H9 (cell line): ENCODE data around the gene PDCD11. TPM values are rescaled to one million over a fixed set of nuclear protein-coding genes. Genes with fewer than 3 reads are reported as not detected.

Experiments
- DNase-seq: peaks from one replicate; pipeline ENCODE4 v3.0.0-alpha.2; 2017
- H2AFZ ChIP-seq: one replicate; pipeline ENCODE4 v1.6.1; 2013; ENCODE audit warnings: mild to moderate bottlenecking, low read length, control low read depth, moderate library complexity
- H2AK5ac ChIP-seq: 2 replicates; pipeline ENCODE4 v1.6.1; 2013; ENCODE audit warnings: low read length, control low read depth, mixed read lengths; ENCODE audit not compliant: insufficient read length
- H2BK120ac ChIP-seq: one replicate; pipeline ENCODE4 v1.6.1; 2013; ENCODE audit warnings: low read depth, mild to moderate bottlenecking, low read length, control low read depth, inconsistent platforms; ENCODE audit not compliant: poor library complexity, severe bottlenecking
- H2BK12ac ChIP-seq: 2 replicates; pipeline ENCODE4 v1.6.1; 2013; ENCODE audit warnings: low read length, control low read depth, mixed read lengths, low read depth; ENCODE audit not compliant: insufficient read length
- H2BK15ac ChIP-seq: 2 replicates; pipeline ENCODE4 v1.6.1; 2013; ENCODE audit warnings: low read depth, low read length, control low read depth
- H2BK20ac ChIP-seq: one replicate; pipeline ENCODE4 v1.6.1; 2013; ENCODE audit warnings: low read depth, mild to moderate bottlenecking, low read length, control low read depth, inconsistent platforms; ENCODE audit not compliant: poor library complexity, severe bottlenecking
- H2BK5ac ChIP-seq: 2 replicates; pipeline ENCODE4 v1.6.1; 2013; ENCODE audit warnings: low read length, control low read depth, mixed read lengths; ENCODE audit not compliant: insufficient read length
- H3K14ac ChIP-seq: 2 replicates; pipeline ENCODE4 v1.6.1; 2013; ENCODE audit warnings: low read length, control low read depth; ENCODE audit not compliant: insufficient read depth
- H3K18ac ChIP-seq: 2 replicates; pipeline ENCODE4 v1.6.1; 2013; ENCODE audit warnings: low read depth, mild to moderate bottlenecking, mixed read lengths, low read length, control low read depth; ENCODE audit not compliant: insufficient read length
- H3K23ac ChIP-seq: 2 replicates; pipeline ENCODE4 v1.6.1; 2013; ENCODE audit warnings: low read length, control low read depth, mixed read lengths, low read depth; ENCODE audit not compliant: insufficient read length
- H3K23me2 ChIP-seq: 2 replicates; pipeline ENCODE4 v1.6.1; 2013; ENCODE audit warnings: low read depth, mild to moderate bottlenecking, mixed read lengths, low read length, control low read depth; ENCODE audit not compliant: insufficient read length, poor library complexity, severe bottlenecking
- H3K27ac ChIP-seq: 2 replicates; pipeline ENCODE4 v1.5.1; 2013; ENCODE audit warnings: low read length, control low read depth, mixed read lengths, low read depth; ENCODE audit not compliant: insufficient read length
- H3K27me3 ChIP-seq: 2 replicates; pipeline ENCODE4 v1.6.1; 2013; ENCODE audit warnings: low read length, control low read depth, inconsistent platforms; ENCODE audit not compliant: insufficient read depth
- H3K4ac ChIP-seq: 2 replicates; pipeline ENCODE4 v1.6.1; 2013; ENCODE audit warnings: low read depth, mild to moderate bottlenecking, control low read depth, inconsistent platforms, low read length, moderate library complexity
- H3K4me1 ChIP-seq: 2 replicates; pipeline ENCODE4 v1.6.1; 2013; ENCODE audit warnings: low read length, control low read depth, inconsistent platforms; ENCODE audit not compliant: insufficient read depth
- H3K4me2 ChIP-seq: 2 replicates; pipeline ENCODE4 v1.6.1; 2013; ENCODE audit warnings: low read length, control low read depth, mixed read lengths; ENCODE audit not compliant: insufficient read length, insufficient read depth
- H3K56ac ChIP-seq: 2 replicates; pipeline ENCODE4 v1.6.1; 2013; ENCODE audit warnings: low read depth, mild to moderate bottlenecking, mixed read lengths, low read length, control low read depth; ENCODE audit not compliant: insufficient read length
- H3K79me1 ChIP-seq: 2 replicates; pipeline ENCODE4 v1.6.1; 2013; ENCODE audit warnings: low read depth, mild to moderate bottlenecking, moderate library complexity, low read length, control low read depth, inconsistent platforms; ENCODE audit not compliant: insufficient read depth, poor library complexity, severe bottlenecking
- H3K79me2 ChIP-seq: 2 replicates; pipeline ENCODE4 v1.6.1; 2013; ENCODE audit warnings: low read length, control low read depth, inconsistent platforms; ENCODE audit not compliant: insufficient read depth
- H3K9ac ChIP-seq: 2 replicates; pipeline ENCODE4 v1.6.1; 2013; ENCODE audit warnings: low read length, control low read depth, mixed read lengths; ENCODE audit not compliant: insufficient read length; ENCODE audit errors: extremely low read depth
- H3K9me3 ChIP-seq: one replicate; pipeline ENCODE4 v1.6.1; 2013; ENCODE audit warnings: low read depth, low read length, inconsistent platforms; ENCODE audit not compliant: control insufficient read depth
- H3T11ph ChIP-seq: one replicate; pipeline ENCODE4 v1.6.1; 2013; ENCODE audit warnings: mild to moderate bottlenecking, low read length, control low read depth, inconsistent platforms
- H4K20me1 ChIP-seq: one replicate; pipeline ENCODE4 v1.6.1; 2013; ENCODE audit not compliant: control insufficient read depth, insufficient read length, insufficient read depth
- H4K5ac ChIP-seq: 2 replicates; pipeline ENCODE4 v1.6.1; 2013; ENCODE audit warnings: low read depth, mild to moderate bottlenecking, mixed read lengths, low read length, control low read depth; ENCODE audit not compliant: insufficient read length
- H4K8ac ChIP-seq: replicated peaks from 2 replicates; pipeline ENCODE4 v1.6.1; 2013; ENCODE audit warnings: low read length, control low read depth, mixed read lengths, low read depth; ENCODE audit not compliant: insufficient read length
- H4K91ac ChIP-seq: 2 replicates; pipeline ENCODE4 v1.6.1; 2013; ENCODE audit warnings: low read depth, mild to moderate bottlenecking, moderate library complexity, mixed read lengths, low read length, control low read depth; ENCODE audit not compliant: insufficient read length
- H3K27ac Mint-ChIP-seq, 3 experiments: 2 replicates in 2 of 3; 3 replicates in 1 of 3; pipeline ENCODE4 v1.8.0; 2020 to 2021; ENCODE audit warnings: mixed read lengths in 3 of 3, mild to moderate bottlenecking in 1 of 3, moderate library complexity in 1 of 3
- H3K27me3 Mint-ChIP-seq: 2 replicates; pipeline ENCODE4 v1.8.0; 2021; ENCODE audit warnings: low read depth, mild to moderate bottlenecking, moderate library complexity, mixed read lengths
- H3K36me3 Mint-ChIP-seq, 3 experiments: 2 replicates in 2 of 3; 3 replicates in 1 of 3; pipeline ENCODE4 v1.8.0; 2020 to 2021; ENCODE audit warnings: low read depth in 3 of 3, mixed read lengths in 3 of 3; ENCODE audit not compliant: insufficient read depth in 1 of 3
- H3K4me1 Mint-ChIP-seq, 2 experiments: 2 replicates each; pipeline ENCODE4 v1.8.0; 2020; ENCODE audit warnings: mixed read lengths in 2 of 2
- H3K4me3 Mint-ChIP-seq, 2 experiments: 2 replicates in 1 of 2; 3 replicates in 1 of 2; pipeline ENCODE4 v1.8.0; 2020 to 2021; ENCODE audit warnings: mild to moderate bottlenecking in 2 of 2, mixed read lengths in 2 of 2, moderate library complexity in 1 of 2
- H3K9me3 Mint-ChIP-seq, 2 experiments: 2 replicates in 1 of 2; 3 replicates in 1 of 2; pipeline ENCODE4 v1.8.0; 2020; ENCODE audit warnings: mild to moderate bottlenecking in 2 of 2, mixed read lengths in 2 of 2, moderate library complexity in 1 of 2
- CTCF ChIP-seq: fragments of 200-600 bp; sonication (generic); conservative IDR thresholded peaks from 3 replicates; pipeline ENCODE4 v1.8.0; 2021; ENCODE audit warnings: antibody characterized with exemption, mild to moderate bottlenecking
- WGBS: extraction: QIAGEN DNeasy Blood & Tissue Kit; methylation state at CpG from one replicate; pipeline ENCODE4 v1.1.7; 2013; ENCODE audit warnings: missing lambda C conversion rate, low lambda C conversion rate, mixed read lengths; ENCODE audit not compliant: insufficient read length; ENCODE audit errors: extremely low coverage; 5-methylcytosine and 5-hydroxymethylcytosine counted together
- total RNA-seq: library from RNA; stranded (reverse); gene quantifications from 2 replicates; pipeline ENCODE4 v1.2.1, GENCODE V29; 2021

The PDCD11 gene
- total RNA-seq, 1 experiment from 2014 or later, result 99.5 TPM

GRCh38 chr10:103428989-103429643 is 32.7 kb downstream of the PDCD11 start:
- Histone ChIP-seq H2AFZ (no peak overlapping the region), H3K14ac (no peak overlapping the region), H2BK15ac (no peak overlapping the region), H3K27me3 (no peaks in the 10 kb centered on the region), H2BK5ac (no peak overlapping the region), H3K23me2 (no peaks in the 10 kb centered on the region), H3K4ac (no peak overlapping the region), H3K79me2 (no peaks in the 10 kb centered on the region; the same call in 1 of the 2 replicates), H2BK20ac (no peak overlapping the region), H4K91ac (no peak overlapping the region), H3T11ph (no peak overlapping the region), H3K4me2 (no peak overlapping the region), H4K20me1 (no peaks in the 10 kb centered on the region), H3K23ac (no peak overlapping the region), H2BK12ac (no peak overlapping the region), H2AK5ac (no peak overlapping the region), H4K8ac (no peak overlapping the region), H3K9me3 (no peaks in the 10 kb centered on the region), H3K4me1 (no peaks in the 10 kb centered on the region), H3K79me1 (no peaks in the 10 kb centered on the region), H2BK120ac (no peak overlapping the region), H4K5ac (no peak overlapping the region), H3K18ac (no peak overlapping the region), H3K27ac (no peak overlapping the region), H3K9ac (no peak overlapping the region), H3K56ac (no peak overlapping the region)
- no peak for DNase-seq
- Mint-ChIP-seq H3K27me3 (no peaks in the 10 kb centered on the region), H3K27ac (no peak overlapping the region), H3K4me1 (no peaks in the 10 kb centered on the region), H3K36me3 (peaks cover 41 to 92% (median 78%) of the 10 kb centered on the region in 3 experiments), H3K9me3 (no peaks in the 10 kb centered on the region), H3K4me3 (no peak overlapping the region)
- WGBS, result no CpG with 5 or more reads among the region's 5 CpGs
- TF ChIP-seq CTCF, result no peak
